ENCODE measurements around the gene PPP5C.

- TF ChIP-seq CTCF (conservative IDR thresholded peaks at IDR 0.05; ENCODE audit: low read length) (no peak), EZH2phosphoT487 (IDR thresholded peaks at IDR 0.05; ENCODE audit: borderline replicate concordance) (no peak)
Measured at GRCh38 chr19:46351241-46352041, 4.6 kb downstream of the PPP5C start.
